NCI-H2227 (cell line): ENCODE results near the gene NPIPB6.

ENCODE experiments used
- DNase-seq: peaks from one replicate; lab custom pipeline; 2025; ENCODE audit not compliant: unreplicated experiment; lab: John Stamatoyannopoulos, UW

The NPIPB6 gene

GRCh38 chr16:28300327-28300726 lies 63.0 kb downstream of the NPIPB6 start:
- DNase-seq: no peak

GRCh38 chr16:28298511-28298878 lies 64.8 kb downstream of the NPIPB6 start:
- DNase-seq: peak; percentile 27

- DNase-seq: no peak
Observed at GRCh38 chr16:28297784-28298510, 65.4 kb downstream of the NPIPB6 start.

- no peak for DNase-seq
Observed at GRCh38 chr16:28297308-28297707, 66.0 kb downstream of the NPIPB6 start.

- no peak for DNase-seq
Observed at GRCh38 chr16:28295276-28295675, 68.0 kb downstream of the NPIPB6 start.

- no peak for DNase-seq
Observed at GRCh38 chr16:28294201-28294600, 69.1 kb downstream of the NPIPB6 start.

- DNase-seq: no peak
Observed at GRCh38 chr16:28293601-28293960, 69.7 kb downstream of the NPIPB6 start.

GRCh38 chr16:28292731-28293600 lies 70.3 kb downstream of the NPIPB6 start:
- peak; percentile 80 for DNase-seq
